ENCODE data around the gene GNPTG. TPM values are rescaled to one million over a fixed set of nuclear protein-coding genes. Genes with fewer than 3 reads are reported as not detected.

GNPTG gene
- total RNA-seq, 1 experiment from 2014 or later, result 29.4 TPM

DNA sequence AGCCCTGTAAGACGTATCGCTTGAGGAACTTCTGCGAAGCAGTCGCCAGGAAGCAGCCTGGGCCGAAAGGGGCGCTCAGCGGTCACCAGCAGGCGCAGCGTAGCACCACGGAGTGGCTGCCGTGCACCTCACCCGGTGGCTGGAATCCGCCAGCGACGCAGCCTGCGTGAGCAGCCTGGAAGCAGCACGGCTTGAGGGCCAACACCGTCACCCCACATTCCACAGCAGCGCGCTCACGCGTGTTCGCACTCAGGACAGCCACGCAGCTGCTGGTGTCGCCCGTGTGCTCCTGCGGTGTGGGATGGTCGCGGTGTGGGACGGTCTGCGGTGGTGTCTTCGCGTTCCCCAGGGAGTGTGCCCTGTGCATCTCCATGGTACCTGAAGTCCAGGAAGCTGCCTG is 32.7 kb upstream of the GNPTG start:
- no peak overlapping the region for H3K9ac ChIP-seq (ENCODE audit: extremely low read depth, insufficient read length, low read length)
- H3K56ac ChIP-seq (ENCODE audit: insufficient read length, low read depth, low read length), result no peak overlapping the region
- no peak overlapping the region for H2BK12ac ChIP-seq (ENCODE audit: insufficient read length, low read depth, low read length)
- no peak overlapping the region for H2AFZ ChIP-seq (ENCODE audit: low read length)
- H3K27ac ChIP-seq (ENCODE audit: insufficient read length, low read depth, low read length), result no peak overlapping the region
- H4K91ac ChIP-seq (ENCODE audit: insufficient read length, low read depth, low read length), result no peak overlapping the region
- no peak overlapping the region for H2AK5ac ChIP-seq (ENCODE audit: insufficient read length, low read length)
- H3K4me1 ChIP-seq (ENCODE audit: insufficient read depth, low read length), result no peaks in the 10 kb centered on the region
- H3K23me2 ChIP-seq (ENCODE audit: insufficient read length, low read depth, low read length, poor library complexity, severe bottlenecking), result no peaks in the 10 kb centered on the region
- H3K23ac ChIP-seq (ENCODE audit: insufficient read length, low read depth, low read length), result no peak overlapping the region
- peaks cover 8% of the 10 kb centered on the region; the same call in 1 of the 2 replicates for H3K79me2 ChIP-seq (ENCODE audit: insufficient read depth, low read length)
- Mint-ChIP-seq H3K4me1 (no peaks in the 10 kb centered on the region), H3K9me3 (no peaks in the 10 kb centered on the region), H3K4me3 (no peak overlapping the region), H3K27me3 (ENCODE audit: low read depth) (no peaks in the 10 kb centered on the region), H3K27ac (no peak overlapping the region), H3K36me3 (ENCODE audit: insufficient read depth in 1 of 3, low read depth in 3 of 3) (peaks cover 53 to 91% (median 77%) of the 10 kb centered on the region in 3 experiments)
- no peak overlapping the region for H2BK120ac ChIP-seq (ENCODE audit: low read depth, low read length, poor library complexity, severe bottlenecking)
- peaks cover 5% of the 10 kb centered on the region for H3K79me1 ChIP-seq (ENCODE audit: insufficient read depth, low read depth, low read length, poor library complexity, severe bottlenecking)
- H3K14ac ChIP-seq (ENCODE audit: insufficient read depth, low read length), result no peak overlapping the region
- no peak overlapping the region for H2BK20ac ChIP-seq (ENCODE audit: low read depth, low read length, poor library complexity, severe bottlenecking)
- H3T11ph ChIP-seq (ENCODE audit: low read length), result no peak overlapping the region
- H3K4ac ChIP-seq (ENCODE audit: low read depth, low read length), result no peak overlapping the region
- H4K5ac ChIP-seq (ENCODE audit: insufficient read length, low read depth, low read length), result no peak overlapping the region
- TF ChIP-seq, protein P1, sequence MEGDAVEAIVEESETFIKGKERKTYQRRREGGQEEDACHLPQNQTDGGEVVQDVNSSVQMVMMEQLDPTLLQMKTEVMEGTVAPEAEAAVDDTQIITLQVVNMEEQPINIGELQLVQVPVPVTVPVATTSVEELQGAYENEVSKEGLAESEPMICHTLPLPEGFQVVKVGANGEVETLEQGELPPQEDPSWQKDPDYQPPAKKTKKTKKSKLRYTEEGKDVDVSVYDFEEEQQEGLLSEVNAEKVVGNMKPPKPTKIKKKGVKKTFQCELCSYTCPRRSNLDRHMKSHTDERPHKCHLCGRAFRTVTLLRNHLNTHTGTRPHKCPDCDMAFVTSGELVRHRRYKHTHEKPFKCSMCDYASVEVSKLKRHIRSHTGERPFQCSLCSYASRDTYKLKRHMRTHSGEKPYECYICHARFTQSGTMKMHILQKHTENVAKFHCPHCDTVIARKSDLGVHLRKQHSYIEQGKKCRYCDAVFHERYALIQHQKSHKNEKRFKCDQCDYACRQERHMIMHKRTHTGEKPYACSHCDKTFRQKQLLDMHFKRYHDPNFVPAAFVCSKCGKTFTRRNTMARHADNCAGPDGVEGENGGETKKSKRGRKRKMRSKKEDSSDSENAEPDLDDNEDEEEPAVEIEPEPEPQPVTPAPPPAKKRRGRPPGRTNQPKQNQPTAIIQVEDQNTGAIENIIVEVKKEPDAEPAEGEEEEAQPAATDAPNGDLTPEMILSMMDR (conservative IDR thresholded peaks at IDR 0.05), result no peak
- no peaks in the 10 kb centered on the region for H3K27me3 ChIP-seq (ENCODE audit: insufficient read depth, low read length)
- H2BK5ac ChIP-seq (ENCODE audit: insufficient read length, low read length), result no peak overlapping the region
- no peaks in the 10 kb centered on the region for H3K9me3 ChIP-seq (ENCODE audit: control insufficient read depth, low read depth, low read length)
- H4K8ac ChIP-seq (replicated peaks; ENCODE audit: insufficient read length, low read depth, low read length), result no peak overlapping the region
- H3K4me2 ChIP-seq (ENCODE audit: insufficient read depth, insufficient read length, low read length), result no peak overlapping the region
- no CpG with 5 or more reads among the region's 33 CpGs for WGBS (ENCODE audit: extremely low coverage, insufficient read length, low lambda C conversion rate)
- H4K20me1 ChIP-seq (ENCODE audit: control insufficient read depth, insufficient read depth, insufficient read length), result no peaks in the 10 kb centered on the region
- no peak overlapping the region for H3K18ac ChIP-seq (ENCODE audit: insufficient read length, low read depth, low read length)
- no peak overlapping the region for H2BK15ac ChIP-seq (ENCODE audit: low read depth, low read length)
- no peak for DNase-seq
